NCI-H1436 treated with DMSO at 0.1 percent for 48 hours (cell line): ENCODE measurements around the gene ERFE.

Source experiments
- DNase-seq: peaks from one replicate; lab custom pipeline; 2025; lab: John Stamatoyannopoulos, UW

Gene ERFE

GRCh38 chr2:238155761-238156694 lies 2.7 kb upstream of the ERFE start:
- DNase-seq = no peak

DNA sequence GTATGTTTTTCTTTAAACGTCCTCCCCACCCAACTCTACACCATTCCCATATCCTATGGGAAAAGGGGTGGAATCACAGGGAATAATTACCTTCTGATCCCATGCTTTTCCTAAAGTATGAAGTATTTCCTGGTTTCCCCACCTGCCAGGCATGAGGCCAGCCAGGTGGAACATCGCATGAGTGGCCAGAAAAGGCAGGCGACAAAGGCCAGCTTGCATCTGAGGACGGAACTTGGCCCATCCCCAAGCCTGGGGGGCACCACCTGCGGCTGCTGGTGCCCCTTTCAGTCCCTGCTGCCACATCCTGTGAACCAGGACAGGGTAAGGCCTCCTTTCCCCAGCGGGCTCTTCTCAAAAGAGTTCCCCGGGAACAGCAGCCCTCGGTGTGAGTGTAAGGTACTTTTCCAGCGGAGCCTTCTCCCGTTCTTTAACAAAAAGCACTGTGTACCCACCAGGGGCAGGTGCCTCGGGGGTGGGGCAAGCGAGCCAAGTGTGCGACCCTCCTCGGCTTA lies 1.2 kb upstream of the ERFE start:
- DNase-seq = no peak

GRCh38 chr2:238158018-238158508 lies 707 bp upstream of the ERFE start:
- DNase-seq = no peak

GRCh38 chr2:238159071-238159539 lies 335 bp downstream of the ERFE start:
- no peak for DNase-seq

DNA sequence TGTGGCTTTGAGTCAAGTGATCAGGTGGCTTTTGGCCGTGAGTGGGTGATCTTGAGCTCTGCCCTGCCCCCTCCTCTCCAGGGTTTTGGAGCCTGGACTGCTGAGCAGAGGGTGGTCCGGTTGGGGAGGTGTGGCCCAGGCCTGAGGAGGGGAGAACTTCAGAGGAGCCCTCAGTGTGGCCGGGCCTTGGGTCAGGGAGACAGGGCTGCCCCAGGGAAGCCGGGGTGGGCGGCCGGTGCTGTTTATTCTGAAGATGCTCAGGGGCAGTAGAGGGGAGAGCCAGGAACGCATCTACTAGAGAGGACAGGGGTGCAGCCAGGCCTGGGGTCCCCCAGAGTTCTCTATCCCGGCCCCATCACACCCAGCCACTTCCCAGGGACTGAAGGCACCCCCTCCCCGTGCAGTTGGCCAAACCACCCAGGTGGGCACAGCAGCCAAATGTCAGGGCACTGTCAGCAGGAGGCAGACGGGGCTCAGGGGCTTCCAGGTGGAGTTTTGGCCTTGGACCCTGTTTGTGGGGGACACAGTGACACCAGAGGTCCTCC lies 963 bp downstream of the ERFE start:
- DNase-seq = no peak

DNA sequence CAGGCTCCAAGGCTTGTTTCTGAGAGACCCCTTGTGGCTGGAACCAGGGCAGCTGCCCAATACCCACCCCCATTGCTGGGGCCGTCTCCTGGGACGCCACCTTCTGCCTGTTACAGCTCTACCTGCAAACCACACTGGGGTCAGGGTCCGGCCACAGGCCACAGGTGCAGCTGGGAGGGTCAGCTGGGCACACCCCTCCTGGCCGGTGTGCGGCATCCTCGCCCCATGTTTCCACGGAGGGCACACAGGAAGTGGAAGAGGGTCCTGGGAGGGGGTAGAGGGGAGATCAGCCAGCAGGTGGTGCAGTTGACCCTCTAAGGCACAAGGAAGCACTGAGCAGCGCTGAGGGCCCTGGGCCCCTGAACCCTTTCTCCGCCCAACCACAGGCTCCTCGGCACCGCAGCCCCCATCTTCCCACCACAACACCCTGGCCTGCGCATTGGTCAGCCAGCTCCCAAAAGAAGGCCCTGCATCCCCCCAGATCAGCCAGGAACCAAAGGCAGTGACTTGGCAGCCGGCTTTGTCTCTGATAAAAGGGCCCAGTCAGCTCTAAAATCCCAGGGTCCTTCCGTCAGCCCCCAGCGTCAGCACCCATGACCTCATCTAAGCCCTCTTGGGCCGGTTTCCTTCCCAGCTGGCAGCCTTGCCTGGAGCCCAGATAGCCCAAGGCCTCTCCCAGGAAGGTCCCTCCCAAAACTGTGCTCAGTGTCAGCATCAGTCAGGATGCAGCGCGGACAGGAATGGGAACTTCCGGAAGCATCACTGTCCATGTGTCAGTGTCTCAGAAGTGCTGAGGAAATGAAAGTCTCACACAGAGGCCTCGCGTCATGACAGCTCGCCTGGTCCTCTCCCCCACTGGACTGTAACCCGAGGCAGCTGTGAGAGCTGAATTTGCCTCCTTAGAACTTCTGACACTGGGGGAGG lies 1.7 kb downstream of the ERFE start:
- no peak for DNase-seq

GRCh38 chr2:238161291-238162051 lies 2.7 kb downstream of the ERFE start:
- DNase-seq = no peak

DNA sequence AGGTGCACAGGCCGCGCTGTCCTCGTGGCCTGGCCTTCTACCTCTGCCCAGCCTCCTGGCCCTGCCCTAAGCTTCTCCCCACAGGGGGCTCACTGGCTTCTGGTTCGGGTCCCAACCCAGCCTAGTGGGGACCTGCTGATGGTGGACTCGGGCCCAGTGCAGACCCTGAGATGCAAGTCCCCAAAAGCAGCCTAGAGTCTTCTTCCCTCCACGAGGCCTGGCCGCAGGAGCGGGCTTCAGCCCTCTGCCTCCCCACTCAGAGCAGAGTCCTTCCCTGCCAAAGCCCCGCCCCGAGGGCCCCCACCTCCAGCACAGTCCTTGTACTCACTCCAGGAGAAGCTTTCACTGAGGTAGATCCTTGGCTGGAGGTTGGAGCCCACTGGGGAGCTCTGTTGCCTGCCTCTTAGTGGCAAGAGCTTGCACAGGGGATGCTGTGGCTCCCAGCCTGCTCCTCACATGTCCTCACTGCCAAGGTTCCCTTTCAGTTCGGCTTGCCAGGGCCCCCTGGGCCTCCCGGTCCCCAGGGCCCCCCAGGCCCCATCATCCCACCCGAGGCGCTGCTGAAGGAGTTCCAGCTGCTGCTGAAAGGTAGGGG lies 3.6 kb downstream of the ERFE start:
- DNase-seq = no peak

DNA sequence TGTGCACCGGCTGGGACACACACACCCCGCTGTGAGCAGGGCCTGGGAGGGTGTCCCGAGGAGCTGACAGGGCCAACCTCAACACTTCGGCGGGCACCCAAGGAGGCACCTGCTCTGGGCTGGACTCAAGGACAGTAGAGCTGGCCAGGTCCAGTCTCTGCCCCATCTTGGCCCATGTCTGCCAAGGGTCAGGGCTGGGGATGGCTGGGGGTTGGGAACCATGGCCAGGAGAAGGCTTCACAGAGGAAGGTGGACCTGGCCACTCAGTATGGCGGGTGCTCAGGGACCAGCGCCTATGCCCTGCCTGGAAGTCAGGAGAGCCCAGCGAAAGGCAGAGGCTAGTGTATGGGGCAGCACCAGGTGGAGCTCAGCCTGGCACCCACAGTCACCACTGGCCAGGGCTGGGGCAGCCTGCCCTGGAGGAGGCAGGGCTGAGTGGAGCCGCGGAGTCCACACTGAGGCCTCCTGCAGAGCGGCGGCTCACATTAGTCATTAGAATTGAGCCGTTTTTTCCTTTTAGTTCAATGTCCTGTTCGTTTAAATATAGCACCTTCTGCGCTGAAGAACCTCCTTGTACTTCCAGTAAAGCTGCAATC lies 4.2 kb downstream of the ERFE start:
- DNase-seq = no peak

GRCh38 chr2:238163481-238164198 lies 4.9 kb downstream of the ERFE start:
- no peak for DNase-seq

DNA sequence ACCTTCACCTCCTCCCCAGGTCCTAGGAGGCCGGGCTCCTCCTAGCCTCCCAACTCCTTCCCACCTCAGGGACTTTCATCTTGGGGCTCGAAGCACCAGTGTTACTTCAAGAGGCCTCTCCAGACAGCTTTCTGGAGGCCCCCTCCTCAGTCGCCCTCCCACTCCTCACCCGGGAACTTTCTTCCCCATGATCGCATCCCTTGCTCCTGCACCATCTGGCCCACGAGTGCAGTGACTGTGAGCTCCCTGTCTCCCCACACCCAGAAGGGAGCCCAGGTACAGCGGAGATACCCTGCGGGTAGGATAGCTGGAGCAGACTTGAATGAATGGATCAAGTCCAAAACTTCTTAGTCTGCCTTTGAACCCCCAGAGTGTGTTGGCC lies 6.1 kb downstream of the ERFE start:
- no peak for DNase-seq

DNA sequence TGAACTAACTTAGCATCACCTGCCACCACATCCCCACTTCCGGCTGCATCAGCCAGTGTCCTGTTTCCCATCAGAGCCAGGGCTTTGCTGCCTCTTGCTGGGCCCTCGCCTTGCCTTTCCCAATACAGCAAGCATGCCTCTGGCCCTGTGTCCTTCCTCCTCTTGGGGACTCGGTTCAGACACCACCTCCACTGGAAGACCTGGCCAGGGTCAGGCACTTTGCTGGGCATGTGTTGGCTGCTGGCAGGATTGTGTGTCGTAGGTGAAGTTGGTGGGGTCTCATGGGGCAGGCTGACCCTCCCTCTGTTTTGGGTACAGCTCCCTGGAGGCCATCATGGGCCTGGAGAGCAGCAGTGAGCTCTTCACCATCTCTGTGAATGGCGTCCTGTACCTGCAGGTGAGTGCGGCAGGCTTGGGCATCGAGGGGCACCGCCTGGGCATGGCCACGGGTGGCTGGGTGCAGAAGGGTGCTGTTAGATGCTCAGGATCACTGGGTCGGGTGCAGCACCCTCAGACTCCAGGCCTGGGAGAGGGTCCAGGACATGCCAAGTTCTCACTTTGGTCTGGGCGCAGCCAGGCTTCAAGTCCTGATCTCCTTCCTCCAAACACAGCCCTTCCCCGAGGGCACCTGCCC lies 6.6 kb downstream of the ERFE start:
- DNase-seq = no peak

DNA sequence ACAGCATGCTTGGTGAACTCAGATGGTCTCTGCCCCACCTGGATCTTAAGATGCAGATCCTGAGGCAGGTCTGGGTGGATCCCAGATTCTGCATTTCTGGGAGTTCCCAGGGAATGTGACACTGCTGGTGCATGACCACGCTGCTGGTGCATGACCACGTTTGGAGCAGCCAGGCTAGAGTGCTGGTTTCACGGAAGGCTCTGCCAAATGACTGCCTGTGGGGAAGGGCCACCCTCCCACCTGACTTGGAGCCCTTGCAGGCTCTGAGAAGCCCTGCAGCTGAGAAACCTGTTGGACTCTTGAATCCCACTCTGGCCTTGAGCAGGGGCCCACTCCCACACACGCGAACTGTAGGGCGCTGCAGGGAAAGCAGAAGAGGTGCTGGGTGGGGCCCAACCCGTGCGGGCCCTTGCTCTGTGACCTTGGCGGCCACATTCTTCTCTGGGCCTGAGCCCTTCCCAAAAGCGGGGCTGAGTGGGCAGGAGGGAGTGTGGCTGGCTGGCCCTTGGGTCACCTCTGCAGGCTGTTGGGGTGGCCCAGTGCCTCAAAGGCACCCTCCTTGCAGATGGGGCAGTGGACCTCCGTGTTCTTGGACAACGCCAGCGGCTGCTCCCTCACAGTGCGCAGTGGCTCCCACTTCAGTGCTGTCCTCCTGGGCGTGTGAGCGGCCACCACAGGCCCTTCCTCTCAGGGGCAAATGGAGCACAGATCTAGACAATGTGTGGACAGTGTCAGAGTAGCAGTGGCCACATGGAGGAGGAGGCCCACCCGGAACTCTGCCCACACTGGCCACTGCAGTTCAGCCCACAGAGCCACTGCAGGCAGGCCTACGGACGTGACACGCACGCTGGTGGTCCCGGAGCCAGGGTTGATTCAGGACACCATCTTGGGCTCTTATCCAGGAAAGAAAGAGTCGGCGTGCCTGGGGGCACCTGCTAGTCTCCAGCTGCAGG lies 7.9 kb downstream of the ERFE start:
- no peak for DNase-seq

- DNase-seq = no peak
Observed at GRCh38 chr2:238167344-238167715, 8.6 kb downstream of the ERFE start.

DNA sequence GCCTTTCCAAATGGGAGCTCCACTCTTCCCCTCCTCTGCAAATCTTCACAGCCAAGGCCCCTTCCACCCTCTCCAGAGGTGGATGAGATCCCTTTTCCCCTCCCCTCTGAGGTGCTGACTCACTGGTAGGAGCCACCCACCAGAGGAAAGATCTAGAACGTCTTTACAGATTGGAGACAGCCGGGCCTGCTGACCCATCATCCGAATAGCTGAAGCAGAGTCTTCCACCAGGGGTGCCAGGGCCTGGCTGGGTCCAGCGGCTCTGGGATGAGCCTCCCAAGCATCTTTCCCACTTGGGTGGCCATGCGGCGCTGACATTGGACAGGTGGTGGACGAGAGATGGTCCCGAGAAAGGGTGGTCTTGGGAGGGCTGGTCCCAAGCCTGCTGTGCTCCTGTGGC lies 9.0 kb downstream of the ERFE start:
- no peak for DNase-seq

DNA sequence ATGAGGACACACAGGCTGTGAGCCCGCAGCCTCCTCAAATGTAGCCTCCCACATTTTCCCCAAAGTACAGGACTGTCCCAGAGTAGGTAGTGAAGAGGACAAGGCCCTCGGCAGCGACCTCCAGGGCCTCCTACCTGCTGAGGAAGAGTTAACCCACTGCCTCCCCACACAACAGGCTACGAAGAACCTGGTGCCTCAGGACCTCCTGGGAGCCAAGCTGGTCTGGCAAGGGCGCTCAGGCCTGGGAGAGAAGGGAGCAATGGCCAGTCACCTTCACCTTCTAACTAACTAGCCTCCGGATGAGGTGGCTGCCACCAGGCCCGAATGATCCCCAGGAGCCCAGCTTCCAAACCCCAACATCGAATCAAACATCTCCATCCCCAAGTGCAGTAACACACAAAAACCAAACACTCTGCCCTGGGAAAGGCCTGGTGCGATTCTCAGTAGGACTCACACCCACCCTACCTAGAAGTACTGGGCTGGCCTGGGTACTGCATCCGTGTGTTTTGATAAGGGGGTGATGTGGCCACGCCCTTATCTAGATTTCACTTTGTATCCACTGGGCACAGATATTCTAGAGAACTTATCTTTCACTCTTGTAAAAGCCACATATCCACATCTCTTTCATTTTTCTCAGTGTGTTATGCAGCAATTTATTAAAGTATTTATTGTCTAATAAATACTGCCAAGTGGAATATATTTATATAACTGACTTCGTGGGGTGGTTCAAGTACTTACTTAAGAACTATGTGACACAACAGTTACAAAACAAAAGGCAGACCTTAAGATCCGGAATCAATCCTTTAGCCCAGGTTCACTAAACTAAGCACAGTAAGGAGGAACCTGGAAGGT lies 9.7 kb downstream of the ERFE start:
- DNase-seq = no peak

- no peak for DNase-seq
Observed at GRCh38 chr2:238169048-238169707, 10.4 kb downstream of the ERFE start.
